B cell (primary cell): ENCODE data around the gene AGRN. TPM values are rescaled to one million over a fixed set of nuclear protein-coding genes. Genes with fewer than 3 reads are reported as not detected.
A peak's percentile ranks its signal among the peaks of the same experiment; 100 is the strongest.

Experiments
- ATAC-seq: fragments of 200-7000 bp; cut with Tn5 transposase; one replicate; pipeline ENCODE4 v1.10.0; 2021; ENCODE audit warnings: low read depth, mild to moderate bottlenecking, moderate number of reproducible peaks, moderate library complexity
- CTCF ChIA-PET: fragments of 350-600 bp; sonication (Branson Sonifier 250); formaldehyde crosslinking; loops from one replicate; lab custom pipeline; 2021; ENCODE audit warnings: antibody characterized with exemption, inconsistent platforms; lab: Charles Lee
- POLR2A ChIA-PET: fragments of 350-600 bp; sonication (Branson Sonifier 250); formaldehyde crosslinking; loops from one replicate; lab custom pipeline; 2021; ENCODE audit warnings: antibody characterized with exemption; lab: Charles Lee
- DNase-seq: peaks from one replicate; pipeline ENCODE4 v3.0.0; 2013
- H2AFZ ChIP-seq: 2 replicates; pipeline ENCODE4 v1.6.1; 2012; ENCODE audit warnings: mild to moderate bottlenecking, low read depth, low read length; ENCODE audit not compliant: insufficient read depth, poor library complexity, severe bottlenecking
- H3K27ac ChIP-seq, 2 donors: 1 replicate in 1 of 2; 2 replicates in 1 of 2; pipeline ENCODE4 v1.5.1; 2012 to 2013; ENCODE audit warnings: low read length in 2 of 2, mild to moderate bottlenecking in 2 of 2, moderate library complexity in 1 of 2
- H3K27me3 ChIP-seq, 4 experiments: fragments of 200-600 bp in 1 of 4; sonication (generic) in 1 of 4; replicated peaks in 1 of 4; 1 replicate in 2 of 4; 2 replicates in 2 of 4; pipeline versions ENCODE4 v1.6.1 to v1.7.0; 2013 to 2016; ENCODE audit warnings: low read length in 3 of 4, mild to moderate bottlenecking in 2 of 4, mixed read lengths in 1 of 4, moderate library complexity in 1 of 4; ENCODE audit not compliant: insufficient read depth in 4 of 4, control insufficient read depth in 3 of 4; ENCODE audit errors: control extremely low read depth in 1 of 4
- H3K36me3 ChIP-seq, 2 experiments: replicated peaks in 1 of 2; 1 replicate in 1 of 2; 2 replicates in 1 of 2; pipeline versions ENCODE4 v1.6.1 to v1.7.1; 2013; ENCODE audit warnings: low read length in 1 of 2; ENCODE audit not compliant: insufficient read depth in 2 of 2, control insufficient read depth in 1 of 2; ENCODE audit errors: control extremely low read depth in 1 of 2, extremely low read depth in 1 of 2
- H3K4me1 ChIP-seq, 2 donors: fragments of 200-600 bp in 1 of 2; sonication (generic) in 1 of 2; 1 replicate in 1 of 2; 2 replicates in 1 of 2; pipeline versions ENCODE4 v1.5.1 to v1.6.1; 2013 to 2017; ENCODE audit warnings: low read length in 2 of 2; ENCODE audit not compliant: control insufficient read depth in 2 of 2, insufficient read depth in 2 of 2
- H3K4me2 ChIP-seq: replicated peaks from 2 replicates; pipeline ENCODE3; 2012; ENCODE audit warnings: mild to moderate bottlenecking, low read depth, low read length; ENCODE audit not compliant: poor library complexity, severe bottlenecking
- H3K4me3 ChIP-seq, 5 experiments: fragments of 200-600 bp in 1 of 5; sonication (generic) in 1 of 5; 1 replicate in 3 of 5; 2 replicates in 2 of 5; pipeline versions ENCODE4 v1.5.1 to v1.7.0; 2011 to 2016; ENCODE audit warnings: low read length in 4 of 5, mild to moderate bottlenecking in 4 of 5, low read depth in 2 of 5, control low read depth in 1 of 5, moderate library complexity in 1 of 5; ENCODE audit not compliant: insufficient read depth in 1 of 5; ENCODE audit errors: control extremely low read depth in 1 of 5, extremely low read depth in 1 of 5
- H3K79me2 ChIP-seq: fragments of 200-600 bp; sonication (generic); one replicate; pipeline ENCODE4 v1.6.0; 2016; ENCODE audit warnings: low read length; ENCODE audit not compliant: control insufficient read depth, insufficient read depth
- H3K9ac ChIP-seq: fragments of 200-600 bp; sonication (generic); 2 replicates; pipeline ENCODE4 v1.6.1; 2017; ENCODE audit warnings: mild to moderate bottlenecking, low read length, moderate library complexity
- H3K9me3 ChIP-seq, 3 donors: one replicate each; pipeline versions ENCODE4 v1.6.1 to v1.7.1; 2013; ENCODE audit warnings: low read length in 2 of 3; ENCODE audit not compliant: control insufficient read depth in 2 of 3, insufficient read depth in 1 of 3; ENCODE audit errors: control extremely low read depth in 1 of 3
- H4K20me1 ChIP-seq: 2 replicates; pipeline ENCODE4 v1.6.0; 2012; ENCODE audit warnings: mild to moderate bottlenecking, low read length; ENCODE audit not compliant: insufficient read depth, control insufficient read depth, poor library complexity, severe bottlenecking
- H3K27ac Mint-ChIP-seq: one replicate; pipeline ENCODE4 v1.8.0; 2021; ENCODE audit warnings: mixed read lengths
- H3K27me3 Mint-ChIP-seq: one replicate; pipeline ENCODE4 v1.8.0; 2021; ENCODE audit warnings: mixed read lengths
- H3K4me1 Mint-ChIP-seq: one replicate; pipeline ENCODE4 v1.8.0; 2021; ENCODE audit warnings: mixed read lengths
- H3K4me3 Mint-ChIP-seq: one replicate; pipeline ENCODE4 v1.8.0; 2021; ENCODE audit warnings: mixed read lengths
- H3K9me3 Mint-ChIP-seq: one replicate; pipeline ENCODE4 v1.8.0; 2022; ENCODE audit warnings: mixed read lengths; ENCODE audit not compliant: insufficient read depth
- CTCF ChIP-seq: fragments of 200-600 bp; IDR thresholded peaks from one replicate; pipeline ENCODE4 v1.8.0; 2022; ENCODE audit warnings: antibody characterized with exemption, mild to moderate bottlenecking
- EZH2 ChIP-seq: IDR thresholded peaks from 2 replicates; pipeline ENCODE4 v1.6.1; 2012; ENCODE audit warnings: borderline replicate concordance, low read depth, mild to moderate bottlenecking, moderate library complexity, low read length; ENCODE audit not compliant: insufficient read depth, poor library complexity, severe bottlenecking
- WGBS: methylation state at CpG from one replicate; pipeline ENCODE4 v1.1.5; 2013; ENCODE audit warnings: missing lambda C conversion rate; ENCODE audit not compliant: insufficient coverage; 5-methylcytosine and 5-hydroxymethylcytosine counted together
- intact Hi-C: fragments of 100-400 bp; cut with micrococcal nuclease; formaldehyde crosslinking; loops from one replicate; pipeline ENCODE4 v1.10.0; 2022
- polyA plus RNA-seq: library from polyadenylated mRNA; depleted of rRNA; stranded (reverse); fragments of >200 nt; gene quantifications from 2 replicates; pipeline ENCODE4 v1.2.3, GENCODE V29; 2012
- total RNA-seq, 2 donors: library from RNA; stranded (reverse); fragments of 120-200 nt in 1 of 2; gene quantifications; 1 replicate in 1 of 2; 2 replicates in 1 of 2; pipeline versions ENCODE4 v1.2.3 to v1.2.4, GENCODE V29; 2013 to 2022

AGRN gene
- total and polyA plus RNA-seq, 2 donors (not counting 1 experiment from before 2014, with no cell fraction given): 7.3 to 31.3 TPM

- Histone ChIP-seq H3K27me3 (peaks cover 0 to 56% (median 28%) of the 10 kb centered on the region in 4 experiments), H3K27ac (no peak overlapping the region), H3K4me2 (peak overlapping the region; percentile 95), H3K4me3 (peak overlapping the region in 4 of 5 experiments; percentile 31 to 60 (median 51)), H3K4me1 (peaks cover 32 to 38% of the 10 kb centered on the region in 2 donors), H3K36me3 (no peaks in the 10 kb centered on the region), H3K9ac (peak overlapping the region; percentile 66), H3K79me2 (no peaks in the 10 kb centered on the region), H4K20me1 (no peaks in the 10 kb centered on the region), H3K9me3 (peaks cover 0 to 20% (median 0%) of the 10 kb centered on the region in 3 donors), H2AFZ (peak overlapping the region; percentile 81)
- Mint-ChIP-seq H3K4me1 (peaks cover 18% of the 10 kb centered on the region), H3K27me3 (peaks cover 7% of the 10 kb centered on the region), H3K4me3 (peak overlapping the region; percentile 82), H3K9me3 (no peaks in the 10 kb centered on the region), H3K27ac (no peak overlapping the region)
- no peak for DNase-seq
- TF ChIP-seq CTCF (peak; percentile 66), EZH2 (no peak)
- peak; percentile 34 for ATAC-seq
- intact Hi-C loops: loop anchor here (1.0 kb wide), 1 partner anchor 10 kb away; no protein-coding TSS in a partner anchor
- POLR2A ChIA-PET: interaction anchor here (0.9 to 1.4 kb wide), 2 partner anchors 15 to 18 kb away, joined by 3 read pairs; no protein-coding TSS in a partner anchor
- 2% methylated on average over 46 of the region's 48 CpGs for WGBS
- CTCF ChIA-PET: interaction anchor here (1.2 to 2.0 kb wide), 5 partner anchors 18 to 316 kb away, joined by 3 to 7 read pairs (median 6); partner anchors contain the start of gene AURKAIP1
Observed at GRCh38 chr1:1058921-1059493, 39.1 kb downstream of the AGRN start.
